ENCODE results near the gene ATP5F1C.
"Not testable (repeated sequence)": the region's sequence is repeated elsewhere in the genome, so short reads cannot be mapped to it uniquely, and the experiment has no call there.

Gene ATP5F1C

GRCh38 chr10:7794251-7795026 is 6.5 kb downstream of the ATP5F1C start:
- no peak for DNase-seq

DNA sequence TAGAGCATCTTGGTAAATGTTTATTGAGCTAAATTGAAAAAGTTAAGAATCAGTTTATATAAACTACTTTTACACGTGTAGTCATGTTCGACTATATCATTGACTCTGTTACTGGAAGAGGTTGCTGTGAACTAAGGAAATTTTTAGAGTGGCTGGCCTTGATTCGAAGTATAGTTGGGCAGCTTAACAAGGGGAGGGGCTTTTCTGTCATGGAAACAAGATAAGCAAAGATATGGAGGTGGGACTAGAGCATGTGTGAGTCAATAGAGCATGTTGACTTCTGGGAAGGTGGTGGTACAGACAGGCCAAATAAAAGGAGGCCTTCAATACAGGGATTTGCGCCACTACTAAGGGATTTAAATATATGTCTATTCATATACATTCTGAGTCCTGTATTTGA is 7.6 kb downstream of the ATP5F1C start:
- no peak for DNase-seq

GRCh38 chr10:7797582-7797981 is 9.6 kb downstream of the ATP5F1C start:
- no peak for DNase-seq

- no peak for DNase-seq
Observed at GRCh38 chr10:7802606-7803005, 14.6 kb downstream of the ATP5F1C start.

DNA sequence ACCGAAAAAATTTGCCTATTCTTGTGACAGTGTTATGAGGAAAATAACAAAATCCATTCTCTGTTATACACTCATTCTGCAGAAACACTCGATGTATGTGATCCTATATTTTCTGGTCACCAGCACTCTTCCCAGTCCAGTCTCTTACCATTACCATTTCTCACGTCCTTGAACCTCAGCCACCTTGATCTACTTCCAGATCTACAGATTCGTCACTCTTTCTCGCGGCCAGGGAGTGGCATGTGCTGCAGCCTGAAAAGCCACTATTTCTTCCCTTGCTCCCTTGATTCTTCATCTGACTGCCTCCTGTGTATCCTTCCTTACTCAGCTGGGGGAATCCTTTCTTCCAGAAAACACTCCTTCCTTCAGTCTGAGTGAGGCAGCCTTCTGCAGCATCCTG is 16.2 kb downstream of the ATP5F1C start:
- no peak for DNase-seq

GRCh38 chr10:7804741-7805140 is 16.8 kb downstream of the ATP5F1C start:
- no peak for DNase-seq

DNA sequence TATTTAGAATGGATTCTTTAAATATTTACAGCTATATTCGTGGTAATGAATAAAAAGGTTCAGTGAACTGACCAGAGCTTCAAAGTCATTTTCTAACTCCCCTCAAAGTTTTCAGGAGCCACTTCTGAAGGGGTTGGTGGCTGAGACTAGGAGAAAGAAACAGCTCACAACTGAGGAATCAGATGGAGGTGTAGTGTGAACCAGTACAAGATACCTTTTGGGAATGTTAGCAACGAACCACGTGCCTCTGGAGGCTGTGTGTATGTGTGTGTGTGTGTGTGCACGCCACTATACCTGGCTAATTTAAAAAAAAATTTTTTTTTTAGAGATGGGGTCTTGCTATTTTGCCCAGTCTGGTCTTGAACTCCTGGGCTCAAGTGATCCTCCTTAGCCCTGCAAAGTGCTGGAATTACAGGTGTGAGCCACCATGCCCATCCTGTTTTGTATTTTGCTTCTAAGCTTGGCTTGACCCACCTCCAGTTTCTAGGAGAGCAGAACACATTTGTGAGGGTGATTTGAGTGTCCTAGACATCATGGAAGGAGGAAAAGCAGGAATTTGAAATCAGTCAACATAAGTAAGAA is 20.8 kb downstream of the ATP5F1C start:
- DNase-seq, result no peak

GRCh38 chr10:7810443-7810842 is 22.5 kb downstream of the ATP5F1C start:
- DNase-seq, result no peak

- DNase-seq, result no peak
Observed at GRCh38 chr10:7811000-7811399, 23.0 kb downstream of the ATP5F1C start.

DNA sequence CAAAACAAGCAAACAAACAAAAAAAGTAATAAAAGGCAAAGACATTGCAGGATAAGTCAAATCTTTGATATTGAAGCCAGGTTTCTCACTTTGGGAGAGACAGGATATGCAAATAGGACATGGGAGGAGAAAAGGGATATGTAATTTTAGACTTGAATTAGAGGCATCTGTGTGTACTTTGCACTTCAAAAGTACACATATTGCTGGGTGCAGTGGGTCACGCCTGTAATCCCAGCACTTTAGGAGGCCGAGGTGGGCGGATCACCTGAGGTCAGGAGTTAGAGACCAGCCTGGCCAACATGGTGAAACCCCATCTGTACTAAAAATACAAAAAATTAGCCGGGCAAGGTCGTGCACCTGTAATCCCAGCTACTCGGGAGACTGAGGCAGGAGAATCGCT is 23.8 kb downstream of the ATP5F1C start:
- not testable (repeated sequence) for DNase-seq

- no peak for DNase-seq
Observed at GRCh38 chr10:7813481-7813880, 25.5 kb downstream of the ATP5F1C start.

GRCh38 chr10:7817576-7817975 is 29.6 kb downstream of the ATP5F1C start:
- DNase-seq, result no peak

DNA sequence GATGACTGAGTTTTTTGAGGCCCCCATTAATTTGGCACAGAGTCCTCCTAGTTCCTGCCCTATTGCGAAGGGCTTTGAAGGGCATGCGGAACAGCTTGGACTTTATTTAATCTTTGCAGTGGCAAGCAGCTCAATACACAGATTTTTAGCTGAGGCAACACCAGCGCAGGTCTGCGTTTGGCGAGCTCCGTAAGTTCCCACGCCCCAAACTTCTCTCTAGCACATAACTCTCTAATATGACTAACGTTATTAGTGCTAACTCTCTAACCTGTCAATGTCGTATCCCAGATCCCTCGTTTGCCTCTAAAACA is 30.0 kb downstream of the ATP5F1C start:
- DNase-seq, result no peak

- peak; percentile 91 to 93 for DNase-seq
Observed at GRCh38 chr10:7818295-7819120, 30.5 kb downstream of the ATP5F1C start, which contains the start of gene TAF3. TAF3 (plus strand) TSS chr10:7818505; CDS start chr10:7818710, 205 bp downstream.

DNA sequence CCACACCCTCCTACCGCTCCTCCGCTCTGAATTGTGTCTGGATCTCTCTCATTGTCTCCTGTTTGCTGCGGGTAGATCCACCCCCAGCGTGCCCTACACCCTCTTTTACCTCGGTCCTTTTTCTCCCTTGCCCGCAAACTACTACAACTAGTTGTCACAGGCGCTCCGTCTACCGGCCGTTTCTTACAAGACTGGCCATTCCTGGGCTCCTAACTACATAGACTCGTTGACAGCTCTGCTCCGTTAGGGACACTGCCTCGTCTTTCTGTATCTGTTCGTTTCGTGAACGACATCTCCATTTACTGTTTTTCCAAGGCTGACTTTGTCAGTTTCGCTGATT is 31.1 kb downstream of the ATP5F1C start:
- DNase-seq, result peak; percentile 4 to 13

DNA sequence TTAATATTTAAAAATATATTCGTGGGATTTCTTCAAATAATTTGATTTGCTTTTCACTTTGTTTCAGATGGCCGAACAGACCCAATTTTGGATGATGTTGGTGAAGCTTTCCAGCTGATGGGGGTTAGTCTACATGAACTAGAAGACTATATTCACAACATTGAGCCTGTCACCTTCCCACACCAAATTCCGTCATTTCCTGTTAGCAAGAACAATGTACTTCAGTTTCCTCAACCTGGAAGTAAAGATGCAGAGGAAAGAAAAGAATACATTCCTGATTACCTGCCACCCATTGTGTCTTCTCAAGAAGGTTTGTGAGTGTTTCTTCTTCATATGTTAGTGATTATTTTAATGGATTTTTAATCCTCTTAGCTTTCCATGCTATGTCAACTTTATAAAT is 36.3 kb downstream of the ATP5F1C start:
- DNase-seq, result no peak

DNA sequence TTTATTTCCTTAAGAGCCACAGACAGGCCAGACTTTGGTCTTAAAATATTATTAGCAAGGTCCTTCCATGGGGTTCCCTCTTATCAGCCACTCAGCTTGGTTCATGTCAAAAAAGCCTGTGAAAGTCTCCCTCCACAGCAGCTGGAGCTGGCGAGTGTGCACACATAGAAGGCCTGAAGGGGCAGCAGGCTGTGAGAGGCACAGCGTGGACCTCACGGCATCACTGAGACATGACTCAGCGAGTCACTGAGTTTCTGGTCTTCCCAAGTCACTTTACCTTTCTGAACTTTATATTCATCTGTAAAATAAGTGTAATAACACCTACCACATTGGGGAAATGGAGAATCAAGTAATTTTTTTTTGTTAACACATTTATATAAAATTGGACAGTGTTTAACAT is 39.0 kb downstream of the ATP5F1C start:
- no peak for DNase-seq

GRCh38 chr10:7829289-7829834 is 41.4 kb downstream of the ATP5F1C start:
- no peak for DNase-seq

DNA sequence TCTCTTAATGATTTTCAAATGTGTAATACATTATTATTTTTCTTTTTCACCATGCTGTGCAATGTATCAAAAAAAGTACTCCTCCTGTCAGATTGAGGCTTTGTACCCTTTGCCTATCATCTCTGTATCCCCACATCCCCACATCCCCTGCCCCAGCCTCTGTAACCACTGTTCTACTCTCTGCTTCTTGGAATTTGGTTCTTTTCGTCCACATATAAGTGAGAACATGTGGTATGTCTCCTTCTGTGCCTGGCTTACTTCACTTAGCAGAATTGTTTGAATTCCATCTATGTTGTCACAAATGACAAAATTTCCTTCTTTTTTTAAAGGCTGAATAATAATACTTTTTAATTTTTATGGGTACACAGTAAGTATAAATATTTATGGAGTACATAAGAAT is 44.1 kb downstream of the ATP5F1C start:
- no peak for DNase-seq

GRCh38 chr10:7833210-7833609 is 45.2 kb downstream of the ATP5F1C start:
- no peak for DNase-seq

DNA sequence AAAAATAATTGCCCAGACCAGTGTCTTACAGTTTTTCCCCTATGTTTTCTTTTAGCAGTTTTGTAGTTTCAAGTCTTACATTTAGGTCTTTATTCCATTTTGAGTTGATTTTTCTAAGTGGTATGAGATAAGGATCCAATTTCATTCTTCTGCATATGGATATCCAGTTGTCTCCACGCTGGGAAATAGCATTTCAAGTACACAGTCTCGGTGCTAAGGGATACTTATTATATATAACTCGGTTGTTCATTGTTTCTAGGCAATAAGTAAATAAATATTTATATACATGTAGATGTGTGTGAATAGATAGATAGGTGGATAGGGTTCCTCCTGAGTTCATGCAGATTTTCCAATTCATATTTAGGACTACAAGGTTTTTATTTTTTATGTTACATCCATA is 46.3 kb downstream of the ATP5F1C start:
- no peak for DNase-seq

DNA sequence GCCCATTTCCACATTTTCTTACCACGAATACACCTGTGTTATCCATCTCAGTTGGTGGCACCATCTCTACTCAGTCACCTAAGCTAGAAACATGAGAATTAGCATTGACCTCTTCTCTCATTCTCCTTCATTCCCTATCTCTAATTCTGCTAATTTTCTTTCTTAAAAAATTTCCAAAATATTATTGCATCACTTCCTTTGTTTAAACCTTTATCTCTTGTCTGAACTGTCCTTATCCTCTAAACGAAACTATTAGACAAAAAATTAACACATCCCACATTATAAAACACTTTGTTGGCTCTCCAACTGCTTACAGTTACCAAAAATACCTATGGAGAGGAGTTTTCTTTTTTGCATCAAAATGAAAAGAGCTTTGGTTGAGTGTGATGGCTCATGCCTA is 48.6 kb downstream of the ATP5F1C start:
- DNase-seq, result no peak

DNA sequence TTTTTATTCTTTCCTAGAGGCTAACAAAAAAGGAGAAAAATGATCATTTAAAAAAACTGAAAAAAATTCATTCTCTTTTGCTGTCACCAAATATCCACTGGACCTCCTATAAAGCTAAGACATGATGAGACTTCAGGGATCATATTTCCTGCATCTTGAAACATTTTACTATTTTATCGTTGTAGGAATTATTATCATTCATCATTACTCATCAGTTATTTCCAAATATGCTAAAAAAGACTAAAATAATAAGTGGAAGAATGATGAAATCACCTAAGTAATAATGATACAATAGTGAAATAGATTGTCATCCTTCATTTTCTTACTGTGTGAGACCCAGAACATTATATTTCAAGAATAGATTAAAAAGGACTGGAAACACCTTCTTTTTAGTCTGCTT is 58.6 kb downstream of the ATP5F1C start:
- no peak for DNase-seq
